Fibroblast of villous mesenchyme (primary cell): Measurements from ENCODE around the gene SPINK5. TPM values are rescaled to one million over a fixed set of nuclear protein-coding genes. Genes with fewer than 3 reads are reported as not detected.

ENCODE experiments used
- DNase-seq: peaks from one replicate; pipeline ENCODE4 v3.0.0-alpha.2; 2010; ENCODE audit warnings: low read depth
- H3K4me3 ChIP-seq: 2 replicates; pipeline ENCODE4 v1.5.1; 2011; ENCODE audit warnings: low read depth, mild to moderate bottlenecking, low read length
- CTCF ChIP-seq: IDR thresholded peaks from 2 replicates; pipeline ENCODE4 v1.5.1; 2012; ENCODE audit warnings: low read depth, mild to moderate bottlenecking, low read length; ENCODE audit not compliant: insufficient read depth
- total RNA-seq: library from RNA; depleted of rRNA; stranded (reverse); fragments of >200 nt; gene quantifications from 2 replicates; pipeline ENCODE4 v1.2.3, GENCODE V29; 2012

Gene SPINK5
- under 0.01 TPM in 1 of 2 replicates, not detected in the other for total RNA-seq

- DNase-seq, result no peak
- no peak for TF ChIP-seq CTCF
- H3K4me3 ChIP-seq, result no peak within 1 kb of the TSS
These were observed at the start of gene SPINK5 for GRCh38 chr5:148063861-148064260. Gene SPINK5, plus strand, starts transcription at chr5:148063980. Its CDS starts 65 bp downstream, at chr5:148064045.

DNA sequence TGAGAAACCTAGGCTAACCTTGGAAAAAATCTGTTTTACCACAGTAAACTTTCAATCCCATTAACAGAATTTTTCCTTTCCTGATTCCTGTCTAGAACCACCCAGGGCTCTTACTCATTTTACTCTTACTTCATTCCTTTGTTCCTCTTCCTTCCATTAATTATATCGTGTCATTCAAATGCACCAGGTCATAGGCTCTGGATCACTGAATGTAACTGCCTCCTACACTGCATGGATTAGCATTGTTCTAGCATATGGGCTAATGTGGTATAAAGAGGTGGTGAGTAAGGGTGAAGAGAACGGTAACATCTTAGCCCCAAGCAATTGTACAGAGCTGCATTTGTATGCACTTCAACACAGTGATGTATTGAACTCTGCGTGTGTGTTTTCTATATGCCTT, 49.5 kb upstream of the SPINK5 start:
- TF ChIP-seq CTCF, result no peak
- no peak overlapping the region for H3K4me3 ChIP-seq
- DNase-seq, result no peak

DNA sequence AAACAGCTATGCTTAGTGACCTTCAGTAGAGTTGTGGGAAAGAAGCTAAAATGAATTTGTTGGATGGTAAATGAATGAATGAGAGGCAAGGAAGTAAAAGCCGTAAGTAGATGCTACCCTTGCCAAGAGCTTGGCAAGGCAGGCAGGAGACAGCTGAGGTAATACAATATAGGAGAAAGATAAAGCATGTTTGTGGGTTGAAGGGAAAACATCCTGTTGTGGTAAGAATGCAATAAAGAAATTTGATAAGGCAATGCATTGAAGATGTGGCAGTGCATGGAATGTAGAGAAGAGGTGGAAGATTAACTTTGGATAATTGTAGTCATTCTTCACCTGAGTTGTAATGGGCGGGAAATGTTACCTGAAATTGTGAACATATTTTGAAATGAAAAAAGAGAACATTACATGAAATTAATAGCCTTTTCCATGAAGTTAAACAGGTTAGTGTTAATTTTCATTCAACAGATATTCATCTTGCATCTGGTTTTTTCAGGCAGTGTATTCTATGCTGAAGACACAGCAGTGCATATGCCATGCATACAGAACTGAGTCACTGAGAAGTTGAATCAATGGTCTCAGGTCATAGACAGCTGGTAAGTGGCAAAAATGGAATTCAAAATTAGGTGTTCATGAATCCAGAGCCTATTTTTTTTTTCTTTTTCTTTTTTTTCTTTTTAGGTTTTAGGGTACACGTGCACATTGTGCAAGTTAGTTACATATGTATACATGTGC, 43.4 kb upstream of the SPINK5 start:
- no peak for DNase-seq
- no peak overlapping the region for H3K4me3 ChIP-seq
- no peak for TF ChIP-seq CTCF

GRCh38 chr5:148027505-148027904, 36.3 kb upstream of the SPINK5 start:
- no peak for DNase-seq
- H3K4me3 ChIP-seq, result no peak overlapping the region
- no peak for TF ChIP-seq CTCF

GRCh38 chr5:148029131-148029530, 34.6 kb upstream of the SPINK5 start:
- DNase-seq, result no peak
- no peak overlapping the region for H3K4me3 ChIP-seq
- TF ChIP-seq CTCF, result no peak

DNA sequence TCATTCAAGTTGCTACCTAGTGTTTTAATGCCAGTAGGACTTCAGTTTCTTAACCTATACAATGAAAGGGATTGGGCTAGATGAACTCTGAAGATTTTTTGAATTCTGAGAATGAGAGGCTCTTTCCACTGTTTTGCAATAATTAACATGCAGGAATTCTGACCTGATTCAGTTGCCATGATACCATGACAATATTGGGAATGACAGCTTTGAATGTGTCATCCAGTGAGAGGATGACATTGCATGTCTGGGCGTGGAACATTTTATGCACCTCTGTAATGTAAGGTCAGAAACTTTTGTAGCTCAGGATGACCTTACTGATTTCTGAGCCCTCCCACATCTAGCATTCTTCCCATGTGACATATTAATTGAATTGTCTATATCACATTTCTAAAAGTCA, 30.6 kb upstream of the SPINK5 start:
- no peak for TF ChIP-seq CTCF
- no peak for DNase-seq
- no peak overlapping the region for H3K4me3 ChIP-seq

GRCh38 chr5:148035676-148036075, 28.1 kb upstream of the SPINK5 start:
- no peak overlapping the region for H3K4me3 ChIP-seq
- no peak for TF ChIP-seq CTCF
- no peak for DNase-seq
